HG03039 (cell line): ENCODE data around the gene QRICH2.
"Not testable (repeated sequence)": the region's sequence is repeated elsewhere in the genome, so short reads cannot be mapped to it uniquely, and the experiment has no call there.

ENCODE experiments used
- ATAC-seq: cut with Tn5 transposase; IDR thresholded peaks from one replicate; pipeline ENCODE4 v1.9.1; 2021; ENCODE audit warnings: mild to moderate bottlenecking, moderate library complexity; ENCODE audit not compliant: unreplicated experiment

The QRICH2 gene

DNA sequence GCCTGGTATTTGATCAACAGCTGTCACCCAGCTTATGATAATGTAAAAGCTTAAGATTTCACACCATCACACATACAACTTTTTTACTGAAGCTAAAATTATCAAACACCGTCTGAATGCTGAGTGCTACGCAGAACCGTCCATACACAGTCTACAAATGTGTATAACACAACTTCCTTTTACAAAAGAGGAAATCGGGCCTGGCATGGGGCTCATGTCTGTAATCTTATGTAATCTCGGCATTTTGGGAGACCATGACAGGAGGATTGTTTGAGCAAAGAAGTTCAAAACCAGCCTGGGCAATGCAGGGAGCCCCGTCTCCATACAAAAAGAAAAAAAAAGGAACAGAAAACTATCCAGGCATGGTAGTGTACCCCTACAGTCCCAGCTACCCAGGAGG is 19.6 kb upstream of the QRICH2 start:
- ATAC-seq: no peak

DNA sequence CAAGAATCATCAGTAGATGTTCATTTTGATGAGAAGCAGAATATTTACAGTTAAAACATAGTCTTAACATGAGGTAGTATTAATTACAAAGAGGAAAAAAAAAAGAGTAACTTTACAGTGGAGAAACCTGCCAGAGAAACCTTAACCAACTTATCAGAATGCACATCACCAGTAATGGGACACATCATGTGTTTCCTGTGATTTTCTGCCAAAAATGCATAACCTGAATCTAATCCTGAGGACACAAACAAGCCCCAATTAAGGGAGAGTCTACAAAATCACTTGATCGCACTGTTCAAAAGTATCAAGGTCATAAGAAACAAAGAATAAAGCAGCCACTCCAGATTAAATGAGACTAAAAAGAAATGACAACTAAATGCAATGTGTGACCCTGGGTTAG is 18.2 kb upstream of the QRICH2 start:
- ATAC-seq: no peak

- ATAC-seq: no peak
These were observed 10.5 kb upstream of the QRICH2 start for GRCh38 chr17:76318586-76318985.

GRCh38 chr17:76317535-76317934 is 9.5 kb upstream of the QRICH2 start:
- no peak for ATAC-seq

GRCh38 chr17:76314392-76315227 is 6.5 kb upstream of the QRICH2 start:
- no peak for ATAC-seq

DNA sequence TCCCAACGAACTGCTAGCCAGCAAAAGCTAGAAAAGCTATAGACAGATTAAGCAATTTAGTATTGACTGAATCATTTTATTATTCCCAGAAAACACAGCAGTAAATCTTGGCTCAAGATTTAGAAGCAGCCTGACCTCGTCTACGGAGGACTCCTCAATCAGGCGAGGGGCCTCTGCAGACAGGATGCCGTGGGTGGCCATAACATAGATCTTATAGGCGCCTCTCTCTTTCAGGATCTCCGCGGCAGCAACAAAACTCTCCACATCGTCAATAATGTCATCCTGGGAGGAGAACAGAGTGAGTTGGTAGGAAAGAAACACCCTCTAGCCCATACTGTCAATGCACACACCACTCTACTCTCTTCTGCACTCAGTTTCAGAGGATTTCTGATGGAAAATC is 4.7 kb upstream of the QRICH2 start:
- no peak for ATAC-seq

- no peak for ATAC-seq
These were observed 1.4 kb upstream of the QRICH2 start for GRCh38 chr17:76309461-76309860.

DNA sequence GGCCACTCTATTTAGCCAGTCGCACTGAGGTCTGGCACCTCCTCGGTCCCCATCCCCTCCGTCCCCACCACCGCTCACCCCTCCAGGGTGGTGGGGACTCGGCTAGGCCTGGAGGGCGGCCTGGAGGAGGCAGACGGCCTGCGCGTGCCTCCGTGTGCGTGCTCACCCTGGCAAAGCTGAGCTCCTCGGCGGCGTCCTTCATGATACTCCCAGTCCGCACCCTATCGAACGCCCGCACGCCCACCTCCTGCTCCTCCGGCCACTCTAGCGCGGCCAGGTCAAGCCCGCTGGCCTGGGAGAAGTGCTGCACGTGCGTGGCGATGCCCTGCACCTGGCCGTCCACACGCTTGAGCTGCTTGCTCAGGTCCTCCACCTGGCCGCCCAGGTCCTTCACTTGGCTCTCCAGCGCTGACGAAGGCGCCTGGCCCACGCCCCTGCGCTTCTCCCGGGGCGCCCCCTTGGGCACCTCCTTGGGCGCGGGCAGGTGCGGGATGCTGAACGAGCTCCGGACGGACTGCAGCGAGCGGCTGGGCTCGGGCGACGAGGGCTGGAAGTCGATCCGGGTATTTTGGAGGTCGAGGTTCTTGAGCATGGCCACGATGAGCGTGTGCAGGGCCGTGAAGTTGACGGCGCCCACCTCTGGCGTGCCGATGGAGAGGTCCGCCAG is 644 bp downstream of the QRICH2 start:
- no peak for ATAC-seq

- not testable (repeated sequence) for ATAC-seq
These were observed 3.0 kb downstream of the QRICH2 start for GRCh38 chr17:76305135-76305454.

DNA sequence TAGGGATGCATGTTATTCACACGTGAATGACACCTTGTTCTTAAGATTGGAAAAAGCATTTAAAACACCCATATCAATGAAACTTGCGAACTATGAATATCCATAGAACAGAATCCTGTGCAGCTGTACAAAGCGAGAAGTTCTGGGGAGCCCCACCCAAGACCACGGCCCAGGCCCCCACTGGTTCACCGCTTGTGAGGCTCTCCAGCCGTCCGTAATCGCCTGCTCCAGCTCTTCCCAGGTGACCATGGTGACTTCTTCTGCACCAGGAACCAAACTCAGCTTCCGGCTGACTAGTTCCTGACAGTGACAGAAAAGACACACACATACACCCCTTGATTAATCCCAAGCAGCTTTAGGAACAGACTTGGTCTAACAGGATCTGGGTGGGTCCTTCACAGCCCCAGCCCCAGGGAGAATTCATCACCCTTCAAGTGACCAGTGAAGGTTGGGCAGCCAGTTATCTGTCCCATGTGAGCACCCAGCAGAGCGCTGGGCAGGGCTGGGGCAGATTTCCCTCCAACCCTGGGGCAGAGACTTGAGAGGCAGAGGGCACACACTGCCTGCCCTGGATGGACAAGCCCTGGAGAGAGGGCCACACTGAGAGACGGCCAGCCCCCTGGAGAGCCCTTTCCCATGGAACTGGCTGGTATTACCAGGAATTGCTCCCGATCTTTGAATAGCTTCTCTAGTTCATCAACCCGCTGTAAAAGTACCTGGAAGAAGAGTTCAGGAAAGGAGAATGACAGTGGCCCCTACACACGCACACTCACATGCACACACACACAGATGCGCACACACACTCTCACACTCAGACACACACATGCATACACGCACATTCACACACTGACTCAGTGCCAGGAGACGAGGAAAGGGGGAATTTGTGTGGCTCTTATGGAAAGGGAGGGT is 3.6 kb downstream of the QRICH2 start:
- no peak for ATAC-seq

- ATAC-seq: no peak
These were observed 10.6 kb downstream of the QRICH2 start for GRCh38 chr17:76297436-76297835.

DNA sequence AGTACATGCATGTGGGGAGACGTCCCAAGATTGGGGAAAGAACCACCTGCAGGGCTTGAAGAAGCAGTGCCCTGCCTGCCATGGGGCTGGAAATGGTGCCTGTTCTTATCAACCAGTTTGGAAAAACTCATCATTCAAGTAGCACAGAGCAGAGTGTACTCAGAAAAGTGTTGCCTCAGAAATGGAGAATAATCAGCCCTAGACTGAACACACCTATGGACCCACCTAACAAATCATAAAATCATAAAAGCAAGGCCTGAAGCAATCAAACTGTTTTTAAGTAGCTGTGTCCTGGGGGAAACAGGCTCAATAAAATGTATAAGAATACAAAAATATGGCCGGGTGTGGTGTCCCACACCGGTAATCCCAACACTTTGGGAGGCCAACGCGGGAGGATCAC is 11.2 kb downstream of the QRICH2 start:
- no peak for ATAC-seq

DNA sequence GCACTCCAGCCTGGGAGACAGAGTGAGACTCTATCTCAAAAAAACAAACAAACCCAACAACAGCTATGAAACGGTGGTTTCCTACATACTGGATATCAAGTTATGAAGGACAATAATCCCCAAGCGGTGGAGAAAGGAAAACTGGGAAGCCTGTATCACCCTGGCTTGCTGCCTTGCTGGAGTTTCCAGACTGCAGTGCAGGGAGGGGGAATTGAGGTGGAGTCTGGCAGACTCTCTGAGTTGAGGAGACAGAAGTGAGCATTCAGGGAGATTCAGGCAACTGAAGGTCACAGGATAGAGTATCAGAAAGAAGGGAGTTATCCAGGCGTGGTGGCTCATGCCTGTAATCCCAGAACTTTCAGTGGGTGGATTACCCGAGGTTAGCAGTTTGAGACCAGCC is 11.9 kb downstream of the QRICH2 start:
- ATAC-seq: no peak

DNA sequence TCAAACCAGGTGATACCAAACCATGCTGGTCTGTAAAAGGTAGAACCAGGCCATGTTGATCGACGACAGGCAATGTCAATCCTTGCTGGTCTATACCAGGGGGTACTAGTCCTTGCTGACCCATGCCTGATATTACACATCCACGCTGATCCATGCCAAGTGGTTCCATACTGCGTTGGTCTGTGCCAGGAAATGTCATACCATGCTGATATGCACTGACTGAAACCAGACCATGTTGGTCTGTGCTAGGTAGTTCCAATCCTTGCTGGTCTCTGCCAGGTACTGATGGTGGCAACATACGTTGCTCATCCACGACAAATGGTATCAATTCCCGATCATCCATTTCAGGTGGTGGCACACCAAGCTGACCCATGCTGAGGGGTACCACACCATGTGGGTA is 15.0 kb downstream of the QRICH2 start:
- ATAC-seq: no peak

GRCh38 chr17:76292567-76292966 is 15.5 kb downstream of the QRICH2 start:
- no peak for ATAC-seq

DNA sequence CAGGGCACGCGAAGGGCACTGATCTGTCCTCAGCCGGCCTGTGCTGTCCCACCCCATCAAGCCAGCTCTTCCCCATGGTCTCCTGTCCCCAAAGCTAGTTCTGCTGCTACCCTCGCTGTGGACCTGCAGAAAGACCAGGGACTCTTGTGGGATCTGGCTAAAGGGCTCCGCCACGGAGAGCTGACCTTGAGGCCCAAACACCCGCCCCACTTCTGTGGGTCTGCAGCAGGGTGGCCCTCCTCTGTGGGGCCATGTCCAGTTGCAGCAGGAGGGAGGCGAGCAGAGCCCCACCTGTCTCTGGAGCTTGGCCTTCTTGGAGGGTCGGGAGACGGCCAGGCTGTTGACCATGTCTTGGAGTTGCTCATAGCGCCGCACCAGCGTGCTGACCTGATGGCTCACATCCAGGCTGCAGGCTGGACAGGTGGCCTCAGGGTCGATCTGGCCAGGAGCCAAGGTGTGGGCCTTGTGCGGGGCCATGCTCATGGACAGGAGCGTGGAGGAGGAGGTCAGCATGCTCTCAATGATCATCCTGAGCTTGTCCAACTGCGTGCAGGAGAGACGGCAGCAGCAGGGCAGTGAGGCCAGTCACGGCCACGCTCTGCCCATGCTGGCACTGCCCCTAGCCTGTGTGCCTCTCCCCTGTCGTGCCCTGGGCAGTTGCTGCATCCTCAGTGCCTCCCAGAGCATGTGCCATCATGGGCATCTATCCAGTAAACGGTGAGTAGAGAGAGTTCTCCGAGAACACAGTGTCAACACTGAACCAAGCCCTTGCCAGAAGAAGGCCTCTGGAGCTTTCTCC is 26.3 kb downstream of the QRICH2 start:
- no peak for ATAC-seq

DNA sequence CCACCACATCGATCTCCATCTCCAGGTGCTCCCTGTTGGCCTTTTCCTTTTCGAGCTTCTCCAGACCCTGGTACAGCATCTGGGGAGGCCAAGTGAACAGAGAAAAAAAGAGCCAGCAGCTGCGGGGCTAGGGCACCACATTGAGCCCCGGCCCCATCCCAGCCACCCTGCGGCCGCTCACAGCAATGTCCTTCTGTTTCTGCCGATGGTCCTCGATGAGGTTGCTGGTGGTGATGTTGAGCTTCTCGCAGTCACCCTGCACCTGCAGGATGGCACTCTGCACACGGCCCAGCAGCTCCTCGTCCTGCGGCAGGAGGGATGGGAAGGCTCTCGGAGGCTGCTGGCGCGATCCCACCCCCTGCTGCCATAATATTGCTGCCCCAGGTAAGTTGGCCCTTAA is 27.4 kb downstream of the QRICH2 start:
- ATAC-seq: no peak

DNA sequence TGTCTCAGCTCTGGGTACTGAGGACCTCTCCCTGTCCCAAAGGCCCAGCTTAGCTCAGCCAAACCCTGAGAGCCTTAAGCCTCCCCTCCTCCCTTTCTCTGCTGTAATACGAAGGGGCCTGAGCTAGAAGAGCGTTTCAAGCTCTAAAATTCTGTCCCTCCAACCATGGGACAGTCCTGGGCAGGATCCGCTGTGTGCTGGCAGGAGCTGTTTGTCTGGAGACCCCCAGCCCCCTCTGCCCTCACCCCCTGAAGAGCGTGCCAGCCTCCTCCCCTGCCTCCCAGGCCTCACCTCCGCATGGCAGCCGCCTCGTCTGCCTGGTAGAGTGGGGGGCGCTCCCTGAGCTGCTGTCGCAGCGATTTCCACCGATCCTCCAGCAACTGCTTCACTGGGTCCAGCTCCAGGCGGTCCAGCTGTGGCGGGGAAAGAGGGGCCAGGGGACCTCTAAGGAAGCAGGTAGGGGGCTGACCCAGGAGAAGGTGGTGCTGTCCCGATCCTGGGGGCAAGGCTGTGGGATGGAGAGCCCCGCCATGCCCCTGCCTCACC is 28.3 kb downstream of the QRICH2 start:
- ATAC-seq: no peak

GRCh38 chr17:76278952-76279741 is 28.9 kb downstream of the QRICH2 start:
- no peak for ATAC-seq
